GM18505 (cell line): Measurements from ENCODE around the gene PKMYT1.

ENCODE experiments used
- ATAC-seq: cut with Tn5 transposase; IDR thresholded peaks from one replicate; pipeline ENCODE4 v1.9.1; 2021; ENCODE audit not compliant: unreplicated experiment
- POLR2A ChIP-seq: IDR thresholded peaks from 4 replicates; pipeline ENCODE4 v1.6.1; 2011; ENCODE audit warnings: borderline replicate concordance; ENCODE audit not compliant: insufficient read depth, insufficient read length; ENCODE audit errors: extremely low read depth

Gene PKMYT1

DNA sequence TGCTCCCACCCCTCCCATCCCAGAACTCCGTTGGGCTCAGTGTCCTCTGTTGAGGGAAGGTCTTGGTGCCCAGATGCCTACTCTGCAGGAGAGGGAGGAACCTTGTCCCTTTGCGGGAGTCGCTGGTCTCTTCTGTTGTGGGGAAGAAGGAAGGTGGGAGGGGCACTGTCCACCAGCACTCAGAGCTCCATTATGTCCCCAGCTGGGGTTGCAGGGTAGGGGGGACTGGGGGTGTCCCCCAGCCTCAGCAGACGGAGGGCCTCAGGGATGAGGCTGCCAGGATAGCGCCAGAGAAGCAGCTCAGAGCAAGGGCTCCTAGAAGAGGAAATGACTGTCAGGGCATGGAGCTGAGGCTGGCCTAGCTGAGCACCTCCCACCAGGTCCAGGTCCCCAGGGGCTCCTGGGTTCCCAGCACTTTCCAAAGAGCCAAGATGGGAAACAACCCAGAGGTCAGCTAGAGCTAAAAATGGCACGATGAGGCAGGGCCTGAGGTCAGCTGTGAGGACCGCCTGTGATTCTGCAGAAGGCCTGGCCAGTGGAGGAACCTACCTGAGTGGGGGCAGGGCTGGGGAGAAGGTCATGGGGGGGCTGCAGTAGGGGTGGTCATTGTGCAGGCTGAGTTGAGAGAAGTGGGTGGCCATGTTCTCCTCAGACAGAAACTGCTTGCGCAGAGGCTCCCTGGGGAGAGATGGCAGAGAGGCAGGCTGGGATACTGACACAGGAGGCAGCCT, 42.6 kb upstream of the PKMYT1 start:
- no peak for ATAC-seq
- TF ChIP-seq POLR2A, result no peak

DNA sequence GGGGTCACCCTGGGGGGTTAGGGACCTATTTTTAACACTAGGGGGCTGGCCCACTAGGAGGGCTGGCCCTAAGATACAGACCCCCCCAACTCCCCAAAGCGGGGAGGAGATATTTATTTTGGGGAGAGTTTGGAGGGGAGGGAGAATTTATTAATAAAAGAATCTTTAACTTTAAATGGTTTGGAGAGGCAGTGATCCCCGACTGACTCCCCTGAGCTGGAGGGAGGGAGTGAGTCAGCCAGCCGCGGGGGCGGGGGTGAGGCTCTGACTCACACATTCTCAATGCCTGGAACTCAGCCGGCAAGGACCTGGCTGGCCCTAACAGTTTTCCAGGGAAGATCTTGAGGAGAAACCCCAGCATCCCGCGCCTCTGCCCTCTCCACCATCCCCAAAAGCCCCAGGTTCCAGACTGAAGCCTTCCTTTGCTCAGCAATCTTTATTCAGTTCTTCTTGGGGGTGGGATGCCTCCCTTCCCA, 42.0 kb upstream of the PKMYT1 start:
- no peak for ATAC-seq
- no peak for TF ChIP-seq POLR2A

DNA sequence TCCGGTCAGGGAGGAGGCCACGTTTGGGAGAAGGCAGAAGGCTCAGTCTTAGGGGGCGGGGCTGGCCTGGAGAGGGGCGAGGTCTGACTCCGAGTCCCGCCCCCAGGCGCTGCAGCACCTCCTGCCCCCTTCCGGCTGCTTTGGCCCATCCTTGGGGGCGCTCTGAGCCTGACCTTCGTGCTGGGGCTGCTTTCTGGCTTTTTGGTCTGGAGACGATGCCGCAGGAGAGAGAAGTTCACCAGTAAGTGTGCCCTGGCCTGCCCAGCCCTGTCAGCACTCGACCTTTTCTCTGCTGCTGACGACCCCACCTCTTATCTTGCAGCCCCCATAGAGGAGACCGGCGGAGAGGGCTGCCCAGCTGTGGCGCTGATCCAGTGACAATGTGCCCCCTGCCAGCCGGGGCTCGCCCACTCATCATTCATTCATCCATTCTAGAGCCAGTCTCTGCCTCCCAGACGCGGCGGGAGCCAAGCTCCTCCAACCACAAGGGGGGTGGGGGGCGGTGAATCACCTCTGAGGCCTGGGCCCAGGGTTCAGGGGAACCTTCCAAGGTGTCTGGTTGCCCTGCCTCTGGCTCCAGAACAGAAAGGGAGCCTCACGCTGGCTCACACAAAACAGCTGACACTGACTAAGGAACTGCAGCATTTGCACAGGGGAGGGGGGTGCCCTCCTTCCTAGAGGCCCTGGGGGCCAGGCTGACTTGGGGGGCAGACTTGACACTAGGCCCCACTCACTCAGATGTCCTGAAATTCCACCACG, 41.4 kb upstream of the PKMYT1 start:
- no peak for ATAC-seq
- TF ChIP-seq POLR2A, result no peak

DNA sequence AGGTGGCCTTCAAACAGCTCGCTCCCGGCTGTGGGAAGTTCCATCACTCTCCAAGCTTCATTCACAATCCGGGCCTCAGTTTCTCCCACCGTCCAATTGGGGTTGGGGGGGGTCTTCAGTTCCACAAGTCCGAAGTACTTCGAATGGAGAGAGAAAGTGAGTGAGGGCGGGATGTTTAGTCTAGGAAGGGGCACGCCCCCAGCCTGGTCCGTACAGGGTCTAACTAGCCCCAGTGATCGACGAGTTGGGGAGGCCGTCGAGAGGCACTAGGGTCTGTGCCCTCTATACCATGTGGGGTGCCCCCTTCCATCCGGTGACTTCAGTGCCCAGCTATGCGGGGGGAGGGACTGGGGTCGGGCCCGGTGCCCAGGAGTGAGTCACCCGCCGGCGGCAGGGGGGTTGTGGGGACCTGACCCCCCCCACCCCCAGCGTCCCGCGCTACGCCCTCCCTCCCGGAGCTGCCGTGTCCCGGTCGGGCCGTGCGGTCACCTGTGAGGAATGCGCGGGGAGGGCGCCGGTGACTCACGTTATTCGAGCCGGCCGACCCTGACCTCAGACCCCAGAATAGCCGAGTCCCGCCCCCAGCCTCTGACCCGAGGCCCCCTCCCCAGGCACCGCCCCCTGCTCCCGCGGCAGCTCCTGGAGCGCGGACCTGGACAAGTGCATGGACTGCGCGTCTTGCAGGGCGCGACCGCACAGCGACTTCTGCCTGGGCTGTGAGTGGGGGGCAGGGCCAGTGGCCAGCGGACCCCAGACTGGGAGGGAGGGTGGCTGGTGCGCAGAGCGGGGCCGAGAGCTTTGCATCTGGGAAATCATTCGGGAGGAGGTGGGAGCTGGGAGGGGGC, 40.6 kb upstream of the PKMYT1 start:
- no peak for TF ChIP-seq POLR2A
- no peak for ATAC-seq

DNA sequence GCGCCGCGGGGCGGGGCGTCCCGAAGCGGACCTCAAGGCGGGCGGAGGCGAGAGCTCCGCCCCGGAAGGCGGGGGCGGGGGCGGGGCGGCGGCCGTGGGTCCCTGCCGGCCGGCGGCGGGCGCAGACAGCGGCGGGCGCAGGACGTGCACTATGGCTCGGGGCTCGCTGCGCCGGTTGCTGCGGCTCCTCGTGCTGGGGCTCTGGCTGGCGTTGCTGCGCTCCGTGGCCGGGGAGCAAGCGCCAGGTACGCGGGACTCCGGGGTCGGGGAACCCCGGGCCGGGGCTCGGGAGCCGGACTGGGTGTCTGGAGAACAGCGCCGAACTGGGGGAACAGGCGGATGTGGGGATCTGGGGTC, 40.0 kb upstream of the PKMYT1 start, which contains the start of gene TNFRSF12A:
Gene TNFRSF12A (plus strand): TSS at position 122 of the 357 bp plus-strand sequence. CDS start 30 bp downstream, at position 152.
- peak; percentile 53 for TF ChIP-seq POLR2A
- ATAC-seq, result no peak

DNA sequence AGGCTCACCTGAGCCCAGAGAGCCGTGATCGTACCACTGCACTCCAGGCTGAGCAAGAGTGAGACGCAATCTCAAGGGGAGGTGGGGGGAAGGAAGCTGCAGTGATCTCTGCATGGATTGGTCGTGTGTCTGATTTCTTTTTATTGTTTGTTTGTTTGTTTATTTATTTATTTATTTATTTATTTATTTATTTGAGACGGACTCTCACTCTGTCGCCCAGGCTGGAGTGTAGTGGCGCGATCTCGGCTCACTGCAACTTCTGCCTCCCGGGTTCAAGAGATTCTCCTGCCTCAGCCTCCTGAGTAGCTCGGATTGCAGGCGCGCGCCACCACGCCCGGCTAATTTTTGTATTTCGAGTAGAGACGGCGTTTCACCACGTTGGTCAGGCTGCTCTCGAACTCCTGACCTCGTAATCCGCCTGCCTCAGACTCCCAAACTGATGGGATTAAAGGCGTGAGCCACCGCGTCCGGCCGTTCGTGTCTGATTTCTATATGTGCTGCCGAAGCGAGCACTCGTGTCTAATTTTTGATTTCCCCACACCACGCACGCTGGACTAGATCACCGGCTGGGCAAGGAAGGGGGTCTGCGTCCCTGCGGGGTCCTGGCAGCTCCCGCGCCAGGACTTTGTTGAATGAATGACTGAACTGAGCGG, 39.5 kb upstream of the PKMYT1 start:
- TF ChIP-seq POLR2A, result no peak
- ATAC-seq, result no peak

DNA sequence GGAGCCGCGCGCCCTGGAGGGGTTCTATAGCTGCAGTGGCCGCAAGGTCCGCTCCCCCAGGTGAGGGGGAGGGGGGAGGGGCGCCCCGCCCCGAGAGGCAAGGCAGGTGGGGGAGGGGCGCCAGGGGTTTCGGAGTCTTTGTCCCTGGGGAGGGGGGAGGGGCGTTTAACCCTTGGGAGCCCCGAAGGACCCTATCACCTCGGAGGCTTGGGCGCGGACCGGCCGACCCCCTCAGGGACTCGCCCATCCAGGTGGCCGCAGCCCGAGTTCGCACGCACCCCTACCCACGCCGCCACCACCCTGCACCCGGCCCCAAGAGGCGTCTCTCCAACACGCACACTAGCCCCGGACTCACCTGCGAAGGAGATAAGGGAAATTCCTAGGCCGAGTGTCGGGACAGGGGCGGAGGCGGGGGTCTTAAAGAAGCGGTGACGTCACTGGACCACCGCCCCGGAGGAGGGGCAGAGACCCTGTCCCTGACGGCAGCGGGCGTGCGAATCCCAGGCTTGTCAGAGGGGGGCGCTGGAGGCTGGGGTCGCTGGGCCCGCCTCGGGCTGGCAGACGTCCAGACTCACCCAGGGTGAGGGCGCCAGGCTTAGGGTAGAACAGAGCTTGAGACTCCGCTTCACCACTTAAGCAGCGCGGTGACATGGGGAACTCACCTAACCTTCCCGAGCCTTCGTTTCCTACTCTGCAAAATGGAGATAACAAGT, 37.7 kb upstream of the PKMYT1 start, which contains the start of gene CLDN6:
Gene CLDN6 (minus strand): TSS at position 390 of the 713 bp plus-strand sequence. CDS start 2,162 bp downstream, outside the sequence.
- no peak for TF ChIP-seq POLR2A
- ATAC-seq, result no peak

DNA sequence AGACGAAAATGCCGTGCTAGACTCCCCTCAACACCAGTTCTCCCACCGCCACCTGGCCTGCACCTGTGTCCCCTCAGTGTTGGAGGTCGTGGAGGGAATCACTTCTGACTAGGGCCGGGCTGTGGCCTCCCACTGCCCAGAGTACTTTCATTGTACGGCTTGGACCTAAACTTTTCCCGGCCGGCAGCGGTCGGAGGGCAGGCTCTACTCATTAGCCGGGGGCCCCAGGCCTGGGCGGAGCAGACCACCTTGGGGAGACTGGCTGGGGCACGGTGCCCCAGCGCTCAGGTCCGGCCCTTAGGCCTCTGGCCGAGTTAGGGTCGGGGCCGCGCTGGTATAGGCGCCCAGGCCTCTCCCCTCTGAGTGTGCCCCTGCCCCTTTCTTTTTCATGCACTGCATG, 37.1 kb upstream of the PKMYT1 start:
- TF ChIP-seq POLR2A, result no peak
- no peak for ATAC-seq

DNA sequence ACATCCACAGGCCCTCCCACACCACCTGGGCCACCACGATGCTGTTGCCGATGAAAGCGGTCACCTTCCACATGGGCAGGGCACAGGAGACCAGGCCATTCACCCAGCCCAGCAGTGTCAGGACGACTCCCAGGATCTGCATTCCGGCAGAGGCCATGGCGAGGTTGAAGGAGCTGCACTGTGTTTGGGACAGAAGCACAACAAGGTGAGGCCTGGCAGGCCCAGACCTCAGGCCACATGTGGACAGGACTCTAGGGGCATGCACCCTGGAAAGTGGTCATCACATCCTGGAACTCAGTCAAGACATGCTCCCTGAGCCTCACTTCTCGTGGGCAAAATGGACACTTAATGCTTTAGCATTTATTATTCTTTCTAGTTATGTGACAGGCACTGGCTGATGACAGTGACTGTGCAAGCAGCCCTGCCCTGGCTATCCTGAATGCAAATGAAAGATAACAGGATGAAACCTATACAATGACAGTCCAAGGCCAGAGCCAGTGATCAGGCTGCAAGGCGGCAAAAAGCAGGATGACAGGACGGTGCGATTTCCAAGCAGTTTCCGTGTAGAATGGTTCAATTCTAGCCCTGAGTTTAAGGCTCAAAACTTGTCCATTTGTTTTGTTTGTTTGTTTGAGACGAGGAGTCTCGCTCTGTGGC, 35.7 kb upstream of the PKMYT1 start:
- ATAC-seq, result no peak

DNA sequence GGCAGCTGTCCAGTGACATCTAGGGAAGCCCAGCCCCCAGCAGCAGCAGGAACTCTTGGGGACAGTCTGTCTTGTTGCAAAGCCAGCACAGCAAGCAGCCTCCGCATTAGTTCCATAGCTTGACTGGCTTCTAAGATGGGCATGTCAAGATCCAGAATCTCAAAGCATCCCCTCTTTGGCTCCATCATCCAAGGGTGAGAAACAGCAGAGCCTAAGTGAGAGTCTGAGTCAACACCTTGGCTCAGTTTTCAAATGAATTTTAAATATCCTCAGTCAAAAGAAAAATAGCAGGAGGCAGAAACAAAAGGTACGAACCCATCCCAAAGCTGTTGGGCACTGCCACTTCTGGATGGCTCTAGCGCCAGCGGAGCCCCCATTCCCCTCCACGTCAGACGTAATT, 34.7 kb upstream of the PKMYT1 start:
- no peak for TF ChIP-seq POLR2A
- ATAC-seq, result no peak

More for the DNA sequence above, 35.7 kb upstream of the PKMYT1 start:
- TF ChIP-seq POLR2A, result no peak

DNA sequence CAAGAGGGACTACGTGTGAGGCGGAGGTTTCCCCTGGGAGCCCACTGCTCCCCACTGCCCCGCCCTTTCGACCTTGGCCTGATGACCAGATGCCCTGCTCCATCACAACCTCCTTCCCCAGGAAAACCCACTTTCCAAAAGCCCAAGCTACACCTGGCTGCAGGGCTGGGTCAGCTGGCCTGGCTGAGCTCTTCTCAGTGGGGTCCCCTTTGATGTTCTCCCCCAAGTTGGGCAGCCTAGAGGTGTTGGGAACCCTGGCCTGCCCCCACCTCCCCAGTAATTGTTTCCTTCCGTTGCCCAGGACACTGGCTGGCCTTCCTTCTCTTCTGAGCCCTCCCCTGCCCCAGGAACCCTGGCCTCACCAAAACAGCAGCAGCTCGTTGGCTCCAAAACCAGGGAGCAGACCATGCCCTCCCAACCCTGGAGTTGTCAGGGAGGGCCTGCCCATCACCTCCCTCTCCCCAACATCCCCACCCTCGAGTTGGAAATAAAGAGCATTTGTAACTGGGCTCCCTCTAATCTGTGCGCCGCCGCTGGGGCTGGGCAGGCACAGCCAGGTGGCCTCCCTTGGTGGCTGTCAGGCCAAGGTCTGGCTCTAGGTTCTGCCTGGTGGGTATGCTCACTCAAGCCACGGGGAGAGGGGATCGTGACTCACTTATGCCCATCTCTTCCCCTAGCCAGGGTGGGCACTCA, 33.9 kb upstream of the PKMYT1 start:
- no peak for ATAC-seq
- no peak for TF ChIP-seq POLR2A
